ENCODE measurements around the gene SLC24A4. TPM values are rescaled to one million over a fixed set of nuclear protein-coding genes. Genes with fewer than 3 reads are reported as not detected.

SLC24A4 gene
- polyA plus RNA-seq, 1 donor from 2014 or later = 0.17 TPM

DNA sequence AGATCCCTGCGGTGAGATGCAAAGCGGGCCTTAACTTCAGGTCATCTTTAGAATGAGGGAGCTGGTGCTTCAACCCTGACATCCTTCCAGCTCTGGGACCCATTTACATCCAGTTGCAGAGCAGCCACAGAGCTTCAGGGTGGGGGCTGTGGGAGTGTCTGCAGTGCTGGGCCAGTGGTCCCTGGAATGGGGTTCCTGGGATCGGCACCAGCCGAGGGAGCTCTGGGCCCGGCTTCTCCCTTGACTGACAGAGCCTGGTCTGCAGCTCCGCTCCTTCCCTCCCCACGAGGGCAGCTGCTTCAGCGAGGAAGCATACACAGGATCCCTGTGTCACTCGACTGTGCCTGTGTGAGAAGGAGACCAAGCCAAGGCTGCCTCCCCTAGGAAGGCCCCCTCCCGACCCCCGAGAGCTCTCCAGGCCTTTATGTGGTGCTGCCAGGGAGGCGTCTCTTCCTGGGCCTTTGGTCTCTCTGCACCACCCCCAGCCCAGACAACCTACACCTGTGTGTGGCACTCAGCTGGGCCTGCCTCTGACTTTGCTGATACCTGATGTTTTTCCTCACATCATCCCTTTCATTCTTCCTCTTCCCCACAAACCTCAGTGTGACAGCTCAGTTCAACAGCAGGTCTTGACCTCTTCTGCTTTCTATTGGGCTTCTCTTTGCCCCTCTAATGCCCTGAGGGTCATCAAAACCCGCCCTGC, 142.5 kb downstream of the SLC24A4 start:
- H3F3A ChIP-seq (ENCODE audit: insufficient read depth, low read length, poor library complexity, severe bottlenecking) = no peaks in the 10 kb centered on the region
- H3K4me2 ChIP-seq (ENCODE audit: low read length) = no peak overlapping the region
- H3K9ac ChIP-seq (ENCODE audit: low read length) = no peak overlapping the region
- TF ChIP-seq TAF1 (IDR thresholded peaks at IDR 0.05; ENCODE audit: low read depth) = no peak
- no peak for TF ChIP-seq MXI1 (conservative IDR thresholded peaks at IDR 0.05; ENCODE audit: poor library complexity, severe bottlenecking)
- no peak for TF ChIP-seq POLR2AphosphoS5 (IDR thresholded peaks at IDR 0.05)
- no peak for TF ChIP-seq EZH2 (IDR thresholded peaks at IDR 0.05; ENCODE audit: borderline replicate concordance, insufficient read depth, low read length, poor library complexity, severe bottlenecking)
- TF ChIP-seq, protein P1, sequence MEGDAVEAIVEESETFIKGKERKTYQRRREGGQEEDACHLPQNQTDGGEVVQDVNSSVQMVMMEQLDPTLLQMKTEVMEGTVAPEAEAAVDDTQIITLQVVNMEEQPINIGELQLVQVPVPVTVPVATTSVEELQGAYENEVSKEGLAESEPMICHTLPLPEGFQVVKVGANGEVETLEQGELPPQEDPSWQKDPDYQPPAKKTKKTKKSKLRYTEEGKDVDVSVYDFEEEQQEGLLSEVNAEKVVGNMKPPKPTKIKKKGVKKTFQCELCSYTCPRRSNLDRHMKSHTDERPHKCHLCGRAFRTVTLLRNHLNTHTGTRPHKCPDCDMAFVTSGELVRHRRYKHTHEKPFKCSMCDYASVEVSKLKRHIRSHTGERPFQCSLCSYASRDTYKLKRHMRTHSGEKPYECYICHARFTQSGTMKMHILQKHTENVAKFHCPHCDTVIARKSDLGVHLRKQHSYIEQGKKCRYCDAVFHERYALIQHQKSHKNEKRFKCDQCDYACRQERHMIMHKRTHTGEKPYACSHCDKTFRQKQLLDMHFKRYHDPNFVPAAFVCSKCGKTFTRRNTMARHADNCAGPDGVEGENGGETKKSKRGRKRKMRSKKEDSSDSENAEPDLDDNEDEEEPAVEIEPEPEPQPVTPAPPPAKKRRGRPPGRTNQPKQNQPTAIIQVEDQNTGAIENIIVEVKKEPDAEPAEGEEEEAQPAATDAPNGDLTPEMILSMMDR (IDR thresholded peaks at IDR 0.05; ENCODE audit: poor library complexity, severe bottlenecking) = no peak
- TF ChIP-seq RAD21 (conservative IDR thresholded peaks at IDR 0.05) = no peak
- TF ChIP-seq, protein P2, sequence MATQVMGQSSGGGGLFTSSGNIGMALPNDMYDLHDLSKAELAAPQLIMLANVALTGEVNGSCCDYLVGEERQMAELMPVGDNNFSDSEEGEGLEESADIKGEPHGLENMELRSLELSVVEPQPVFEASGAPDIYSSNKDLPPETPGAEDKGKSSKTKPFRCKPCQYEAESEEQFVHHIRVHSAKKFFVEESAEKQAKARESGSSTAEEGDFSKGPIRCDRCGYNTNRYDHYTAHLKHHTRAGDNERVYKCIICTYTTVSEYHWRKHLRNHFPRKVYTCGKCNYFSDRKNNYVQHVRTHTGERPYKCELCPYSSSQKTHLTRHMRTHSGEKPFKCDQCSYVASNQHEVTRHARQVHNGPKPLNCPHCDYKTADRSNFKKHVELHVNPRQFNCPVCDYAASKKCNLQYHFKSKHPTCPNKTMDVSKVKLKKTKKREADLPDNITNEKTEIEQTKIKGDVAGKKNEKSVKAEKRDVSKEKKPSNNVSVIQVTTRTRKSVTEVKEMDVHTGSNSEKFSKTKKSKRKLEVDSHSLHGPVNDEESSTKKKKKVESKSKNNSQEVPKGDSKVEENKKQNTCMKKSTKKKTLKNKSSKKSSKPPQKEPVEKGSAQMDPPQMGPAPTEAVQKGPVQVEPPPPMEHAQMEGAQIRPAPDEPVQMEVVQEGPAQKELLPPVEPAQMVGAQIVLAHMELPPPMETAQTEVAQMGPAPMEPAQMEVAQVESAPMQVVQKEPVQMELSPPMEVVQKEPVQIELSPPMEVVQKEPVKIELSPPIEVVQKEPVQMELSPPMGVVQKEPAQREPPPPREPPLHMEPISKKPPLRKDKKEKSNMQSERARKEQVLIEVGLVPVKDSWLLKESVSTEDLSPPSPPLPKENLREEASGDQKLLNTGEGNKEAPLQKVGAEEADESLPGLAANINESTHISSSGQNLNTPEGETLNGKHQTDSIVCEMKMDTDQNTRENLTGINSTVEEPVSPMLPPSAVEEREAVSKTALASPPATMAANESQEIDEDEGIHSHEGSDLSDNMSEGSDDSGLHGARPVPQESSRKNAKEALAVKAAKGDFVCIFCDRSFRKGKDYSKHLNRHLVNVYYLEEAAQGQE (IDR thresholded peaks at IDR 0.05; ENCODE audit: borderline replicate concordance) = no peak
- no peak for TF ChIP-seq EP300 (conservative IDR thresholded peaks at IDR 0.05; ENCODE audit: poor library complexity, severe bottlenecking)
- no peak for TF ChIP-seq SMC3 (conservative IDR thresholded peaks at IDR 0.05; ENCODE audit: poor library complexity)
- H3K36me3 ChIP-seq (ENCODE audit: insufficient read depth, low read length) = no peaks in the 10 kb centered on the region
- no peak overlapping the region for H2AFZ ChIP-seq (ENCODE audit: low read depth, low read length)
- no peak overlapping the region for H3K27ac ChIP-seq (ENCODE audit: low read length)
- no peaks in the 10 kb centered on the region for H3K27me3 ChIP-seq (ENCODE audit: insufficient read depth, low read depth, low read length)
- no peaks in the 10 kb centered on the region for H3K79me2 ChIP-seq (replicated peaks; ENCODE audit: insufficient read depth, low read length)
- H4K20me1 ChIP-seq (ENCODE audit: insufficient read depth) = no peaks in the 10 kb centered on the region
- no peak overlapping the region for H3K4me3 ChIP-seq (ENCODE audit: low read length)
- H3K9me2 ChIP-seq (ENCODE audit: insufficient read depth, low read length) = no peaks in the 10 kb centered on the region
- H3K9me3 ChIP-seq (ENCODE audit: low read length) = no peaks in the 10 kb centered on the region

DNA sequence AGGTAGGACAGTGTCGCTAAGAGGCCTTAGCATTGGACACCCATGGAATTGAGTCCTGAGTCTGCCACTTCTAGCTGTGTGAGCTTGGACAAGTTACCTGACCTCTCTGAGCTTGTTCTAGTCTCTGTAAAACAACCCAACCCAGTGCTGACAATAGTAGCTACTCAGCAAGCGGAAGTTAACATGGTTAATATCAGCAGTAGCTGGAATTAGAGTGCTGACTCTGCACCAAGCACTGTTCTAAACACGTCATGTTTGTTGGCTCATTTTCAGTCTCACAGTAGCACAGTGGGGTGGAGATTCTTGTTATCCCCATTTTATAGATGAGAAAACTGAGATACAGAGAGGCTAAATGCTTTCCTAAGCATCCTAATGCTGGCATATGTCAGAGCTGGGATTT, 143.1 kb downstream of the SLC24A4 start:
- Histone ChIP-seq H3K4me2 (ENCODE audit: low read length) (no peak overlapping the region), H3F3A (ENCODE audit: insufficient read depth, low read length, poor library complexity, severe bottlenecking) (no peaks in the 10 kb centered on the region), H3K36me3 (ENCODE audit: insufficient read depth, low read length) (no peaks in the 10 kb centered on the region), H3K27me3 (ENCODE audit: insufficient read depth, low read depth, low read length) (no peaks in the 10 kb centered on the region), H3K9me2 (ENCODE audit: insufficient read depth, low read length) (no peaks in the 10 kb centered on the region), H3K9me3 (ENCODE audit: low read length) (no peaks in the 10 kb centered on the region), H3K9ac (ENCODE audit: low read length) (no peak overlapping the region), H2AFZ (ENCODE audit: low read depth, low read length) (no peak overlapping the region), H3K4me3 (ENCODE audit: low read length) (no peak overlapping the region), H3K79me2 (replicated peaks; ENCODE audit: insufficient read depth, low read length) (no peaks in the 10 kb centered on the region), H3K27ac (ENCODE audit: low read length) (no peak overlapping the region), H4K20me1 (ENCODE audit: insufficient read depth) (no peaks in the 10 kb centered on the region)
- TF ChIP-seq, protein P2 (IDR thresholded peaks at IDR 0.05; ENCODE audit: borderline replicate concordance) = no peak
- no peak for TF ChIP-seq EZH2 (IDR thresholded peaks at IDR 0.05; ENCODE audit: borderline replicate concordance, insufficient read depth, low read length, poor library complexity, severe bottlenecking)
- no peak for TF ChIP-seq RAD21 (conservative IDR thresholded peaks at IDR 0.05)
- TF ChIP-seq POLR2AphosphoS5 (IDR thresholded peaks at IDR 0.05) = no peak
- TF ChIP-seq SMC3 (conservative IDR thresholded peaks at IDR 0.05; ENCODE audit: poor library complexity) = no peak
- TF ChIP-seq, protein P1 (IDR thresholded peaks at IDR 0.05; ENCODE audit: poor library complexity, severe bottlenecking) = no peak
- no peak for TF ChIP-seq EP300 (conservative IDR thresholded peaks at IDR 0.05; ENCODE audit: poor library complexity, severe bottlenecking)
- no peak for TF ChIP-seq TAF1 (IDR thresholded peaks at IDR 0.05; ENCODE audit: low read depth)
- no peak for TF ChIP-seq MXI1 (conservative IDR thresholded peaks at IDR 0.05; ENCODE audit: poor library complexity, severe bottlenecking)

Measured in neural cell (in vitro differentiated cells).